ENCODE measurements around the gene CAP1. TPM values are rescaled to one million over a fixed set of nuclear protein-coding genes. Genes with fewer than 3 reads are reported as not detected.

The CAP1 gene
- total and polyA plus RNA-seq, 2 donors: 202 to 268 TPM

DNA sequence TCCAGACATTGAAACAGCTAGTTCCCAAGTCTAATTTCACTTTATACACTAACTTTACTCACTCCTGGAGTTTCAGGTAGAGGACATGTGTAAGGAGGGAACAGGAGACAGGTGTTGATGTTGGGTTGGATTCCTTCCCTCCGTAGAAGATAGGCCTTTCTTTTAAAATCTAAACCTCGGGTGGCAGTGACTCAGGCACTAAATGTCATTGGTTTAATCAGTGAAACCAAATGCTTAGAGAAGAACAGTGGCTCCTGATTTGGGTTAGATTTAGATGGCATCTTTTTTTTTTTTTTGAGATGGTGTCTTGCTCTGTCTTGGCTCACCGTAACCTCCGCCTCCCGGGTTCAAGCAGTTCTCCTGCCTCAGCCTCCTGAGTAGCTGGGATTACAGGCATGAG lies 7.2 kb downstream of the CAP1 start:
- Histone ChIP-seq H3K9me3 (ENCODE audit: control insufficient read depth in 2 of 2, insufficient read depth in 1 of 2, low read length in 1 of 2) (no peaks in the 10 kb centered on the region), H3K4me1 (ENCODE audit: control insufficient read depth in 2 of 2, insufficient read depth in 2 of 2, low read length in 2 of 2) (peaks cover 4 to 11% of the 10 kb centered on the region in 2 donors), H3K27ac (ENCODE audit: low read depth in 1 of 2, low read length in 1 of 2) (no peak overlapping the region), H3K27me3 (ENCODE audit: control insufficient read depth in 2 of 2, insufficient read depth in 1 of 2, low read length in 1 of 2) (no peaks in the 10 kb centered on the region), H3K36me3 (ENCODE audit: control insufficient read depth in 2 of 2, insufficient read depth in 2 of 2, low read length in 1 of 2) (peaks cover 9 to 36% of the 10 kb centered on the region in 2 donors), H3K4me3 (ENCODE audit: low read length in 2 of 2) (no peak overlapping the region)
- WGBS: 93% methylated on average over 5 of the region's 5 CpGs
- DNase-seq (ENCODE audit: low read depth in 6 of 9, low spot score in 9 of 9): no peak

DNA sequence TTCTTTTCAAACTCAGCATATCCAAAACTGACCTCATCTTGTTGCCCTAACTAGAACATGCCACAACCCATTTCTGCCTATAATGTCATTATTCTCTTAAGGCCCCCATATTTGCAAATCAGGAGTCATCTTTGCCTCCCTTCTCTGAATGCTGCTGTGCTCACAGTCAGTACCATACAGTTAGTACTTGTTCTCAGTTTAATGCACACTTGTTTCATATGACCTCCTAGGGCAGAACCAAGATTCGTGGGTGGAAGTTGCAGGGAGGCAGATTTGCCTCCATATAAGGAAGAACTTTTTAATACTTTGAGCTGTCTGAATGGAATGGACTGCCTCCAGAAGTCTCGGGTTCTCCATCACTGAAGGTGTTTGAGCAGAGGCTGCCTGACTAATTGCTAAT lies 9.2 kb downstream of the CAP1 start:
- Histone ChIP-seq H3K4me3 (ENCODE audit: low read length in 2 of 2) (no peak overlapping the region), H3K27me3 (ENCODE audit: control insufficient read depth in 2 of 2, insufficient read depth in 1 of 2, low read length in 1 of 2) (no peaks in the 10 kb centered on the region), H3K36me3 (ENCODE audit: control insufficient read depth in 2 of 2, insufficient read depth in 2 of 2, low read length in 1 of 2) (peaks cover 12 to 32% of the 10 kb centered on the region in 2 donors), H3K27ac (ENCODE audit: low read depth in 1 of 2, low read length in 1 of 2) (no peak overlapping the region), H3K9me3 (ENCODE audit: control insufficient read depth in 2 of 2, insufficient read depth in 1 of 2, low read length in 1 of 2) (no peaks in the 10 kb centered on the region), H3K4me1 (ENCODE audit: control insufficient read depth in 2 of 2, insufficient read depth in 2 of 2, low read length in 2 of 2) (peaks cover 2 to 5% of the 10 kb centered on the region in 2 donors)
- DNase-seq (ENCODE audit: low read depth in 6 of 9, low spot score in 9 of 9): no peak
- WGBS: 77% methylated on average over 2 of the region's 2 CpGs

DNA sequence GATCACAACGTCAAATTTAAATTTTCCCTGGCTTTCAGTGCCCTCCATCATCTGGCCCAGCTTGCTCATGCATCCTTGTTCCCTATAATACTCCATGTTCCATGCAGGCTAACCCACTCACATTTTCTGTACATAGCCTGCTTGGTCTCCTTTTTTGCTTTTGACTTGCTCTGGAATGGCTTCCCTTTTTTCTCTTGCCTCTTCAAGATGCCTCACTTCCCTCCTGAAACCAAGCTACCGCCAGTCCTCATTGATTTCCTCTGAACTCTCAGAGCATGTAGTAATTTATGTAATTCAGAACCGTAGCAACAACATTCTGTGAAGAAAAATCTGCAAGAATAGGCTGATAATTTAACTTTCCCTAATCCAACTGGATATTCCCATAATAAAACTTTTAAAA lies 10.3 kb downstream of the CAP1 start:
- H3K4me1 ChIP-seq (ENCODE audit: control insufficient read depth in 2 of 2, insufficient read depth in 2 of 2, low read length in 2 of 2): peaks cover under 1 to 2% of the 10 kb centered on the region in 2 donors
- H3K27me3 ChIP-seq (ENCODE audit: control insufficient read depth in 2 of 2, insufficient read depth in 1 of 2, low read length in 1 of 2): no peaks in the 10 kb centered on the region
- no peak for DNase-seq (ENCODE audit: low read depth in 6 of 9, low spot score in 9 of 9)
- peak overlapping the region in 1 of 2 donors; percentile 26 for H3K27ac ChIP-seq (ENCODE audit: low read depth in 1 of 2, low read length in 1 of 2)
- H3K36me3 ChIP-seq (ENCODE audit: control insufficient read depth in 2 of 2, insufficient read depth in 2 of 2, low read length in 1 of 2): peaks cover 12 to 29% of the 10 kb centered on the region in 2 donors
- WGBS: 62% methylated on average over 3 of the region's 3 CpGs
- no peaks in the 10 kb centered on the region for H3K9me3 ChIP-seq (ENCODE audit: control insufficient read depth in 2 of 2, insufficient read depth in 1 of 2, low read length in 1 of 2)
- no peak overlapping the region for H3K4me3 ChIP-seq (ENCODE audit: low read length in 2 of 2)

DNA sequence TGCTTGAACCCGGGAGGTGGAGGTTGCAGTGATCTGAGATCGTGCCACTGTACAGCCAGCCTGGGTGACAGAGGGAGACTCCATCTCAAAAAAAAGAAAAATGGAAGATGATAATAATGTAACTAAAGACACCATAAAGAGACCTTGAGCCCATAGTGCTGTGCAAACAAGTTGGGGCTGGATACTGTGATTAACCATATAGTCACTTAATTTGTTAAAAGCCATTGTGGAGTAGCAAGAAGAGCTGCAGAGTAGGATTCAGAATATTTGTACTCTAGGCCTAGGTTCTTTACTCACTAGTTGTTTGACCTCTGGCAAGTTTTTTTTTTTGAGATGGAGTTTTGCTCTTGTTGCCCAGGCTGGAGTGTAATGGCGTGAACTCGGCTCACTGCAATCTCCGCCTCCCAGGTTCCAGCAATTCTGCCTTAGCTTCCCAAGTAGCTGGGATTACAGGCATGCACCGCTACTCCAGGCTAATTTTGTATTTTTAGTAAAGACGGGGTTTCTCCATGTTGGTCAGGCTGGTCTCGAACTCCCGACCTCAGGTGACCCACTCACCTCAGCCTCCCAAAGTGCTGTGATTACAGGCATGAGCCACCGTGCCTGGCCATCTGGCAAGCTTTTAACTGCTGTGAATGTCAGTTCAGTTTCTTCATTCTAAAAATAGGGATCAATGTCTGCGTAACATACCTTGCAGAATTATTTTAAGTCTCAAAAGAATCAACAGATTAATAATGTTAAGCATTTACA lies 12.8 kb downstream of the CAP1 start:
- Histone ChIP-seq H3K36me3 (ENCODE audit: control insufficient read depth in 2 of 2, insufficient read depth in 2 of 2, low read length in 1 of 2) (peaks cover 18 to 28% of the 10 kb centered on the region in 2 donors), H3K27ac (ENCODE audit: low read depth in 1 of 2, low read length in 1 of 2) (no peak overlapping the region), H3K4me1 (ENCODE audit: control insufficient read depth in 2 of 2, insufficient read depth in 2 of 2, low read length in 2 of 2) (peaks cover 4 to 16% of the 10 kb centered on the region in 2 donors), H3K4me3 (ENCODE audit: low read length in 2 of 2) (no peak overlapping the region), H3K27me3 (ENCODE audit: control insufficient read depth in 2 of 2, insufficient read depth in 1 of 2, low read length in 1 of 2) (no peaks in the 10 kb centered on the region), H3K9me3 (ENCODE audit: control insufficient read depth in 2 of 2, insufficient read depth in 1 of 2, low read length in 1 of 2) (no peaks in the 10 kb centered on the region)
- no peak for DNase-seq (ENCODE audit: low read depth in 6 of 9, low spot score in 9 of 9)
- WGBS: 93% methylated on average over 11 of the region's 11 CpGs

DNA sequence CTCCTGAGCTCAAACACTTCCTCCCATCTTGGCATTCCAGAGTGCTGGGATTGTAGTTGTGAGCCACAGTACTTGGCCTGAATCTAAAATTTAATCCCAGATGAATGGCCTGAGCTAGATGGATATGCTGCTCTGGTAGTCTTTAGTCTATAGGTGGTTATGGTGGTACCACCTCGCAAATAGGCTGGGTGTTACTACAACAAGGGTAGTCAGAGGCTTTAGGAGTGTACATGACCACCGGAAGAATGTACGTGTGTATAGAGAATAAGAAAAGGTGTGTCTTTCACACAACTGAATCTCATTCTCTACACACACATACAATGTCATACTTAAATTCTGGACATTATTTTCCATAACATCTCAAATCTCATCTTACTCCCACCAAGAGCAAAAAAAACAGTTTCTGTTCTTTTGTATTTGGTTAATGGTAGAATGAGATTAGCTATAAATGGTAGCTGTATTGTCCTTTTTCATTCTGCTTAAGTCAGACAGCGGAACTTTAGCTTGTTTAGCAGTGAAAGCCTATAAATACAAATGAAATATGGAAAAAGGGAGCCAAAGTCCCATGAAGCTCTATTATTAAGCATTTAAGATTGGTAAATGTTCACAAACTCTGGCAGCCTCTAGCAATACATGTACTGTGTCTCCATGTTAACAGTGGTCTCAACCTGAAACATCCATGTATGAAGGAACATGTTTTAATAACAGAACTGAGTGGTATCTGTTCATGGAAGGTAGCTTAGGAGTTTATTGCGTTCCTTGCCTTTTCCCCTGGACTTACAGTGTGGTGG lies 16.2 kb downstream of the CAP1 start:
- Histone ChIP-seq H3K27ac (ENCODE audit: low read depth in 1 of 2, low read length in 1 of 2) (peak overlapping the region in 1 of 2 donors; percentile 49), H3K36me3 (ENCODE audit: control insufficient read depth in 2 of 2, insufficient read depth in 2 of 2, low read length in 1 of 2) (peaks cover 23 to 36% of the 10 kb centered on the region in 2 donors), H3K4me3 (ENCODE audit: low read length in 2 of 2) (no peak overlapping the region), H3K9me3 (ENCODE audit: control insufficient read depth in 2 of 2, insufficient read depth in 1 of 2, low read length in 1 of 2) (no peaks in the 10 kb centered on the region), H3K27me3 (ENCODE audit: control insufficient read depth in 2 of 2, insufficient read depth in 1 of 2, low read length in 1 of 2) (no peaks in the 10 kb centered on the region), H3K4me1 (ENCODE audit: control insufficient read depth in 2 of 2, insufficient read depth in 2 of 2, low read length in 2 of 2) (peaks cover 23 to 27% of the 10 kb centered on the region in 2 donors)
- over 99% methylated on average over 5 of the region's 5 CpGs for WGBS
- no peak for DNase-seq (ENCODE audit: low read depth in 6 of 9, low spot score in 9 of 9)

DNA sequence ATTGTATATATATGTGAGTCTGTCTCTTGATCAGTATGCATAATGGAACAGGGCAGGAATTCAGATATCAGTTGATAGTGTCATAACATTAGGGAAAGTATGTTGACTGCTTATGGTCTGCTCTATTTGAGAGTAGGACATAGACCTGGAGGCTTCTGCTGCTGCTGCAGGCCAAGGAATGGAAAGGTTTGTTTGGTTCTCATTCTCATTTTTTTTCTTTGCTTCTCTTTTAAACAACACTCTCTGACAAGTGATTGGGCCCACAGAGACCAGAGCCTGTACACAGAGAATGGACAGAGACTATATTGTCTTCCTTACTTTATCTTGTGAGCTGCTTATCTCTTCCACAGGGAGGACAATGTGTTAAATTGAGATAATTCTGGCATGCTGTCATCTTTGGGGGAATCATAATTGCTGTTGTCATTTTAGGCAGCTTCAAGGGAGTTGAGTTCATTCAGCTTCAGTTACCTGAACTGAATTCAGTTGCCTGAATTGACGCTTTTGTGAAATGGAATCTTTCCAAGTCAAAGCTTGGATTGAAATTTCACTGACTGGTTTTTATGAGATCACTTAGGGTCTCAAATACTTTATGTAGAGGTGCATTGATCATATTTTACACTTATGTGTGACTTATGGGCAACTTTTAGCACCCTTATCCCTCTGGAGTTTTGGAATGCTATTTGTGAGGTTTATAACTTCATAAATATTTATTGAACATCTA lies 16.9 kb downstream of the CAP1 start:
- peak overlapping the region; percentile 20 to 49 for H3K27ac ChIP-seq (ENCODE audit: low read depth in 1 of 2, low read length in 1 of 2)
- WGBS: 92% methylated on average over 1 of the region's 1 CpG
- peaks cover 27 to 41% of the 10 kb centered on the region in 2 donors for H3K36me3 ChIP-seq (ENCODE audit: control insufficient read depth in 2 of 2, insufficient read depth in 2 of 2, low read length in 1 of 2)
- no peaks in the 10 kb centered on the region for H3K27me3 ChIP-seq (ENCODE audit: control insufficient read depth in 2 of 2, insufficient read depth in 1 of 2, low read length in 1 of 2)
- H3K4me3 ChIP-seq (ENCODE audit: low read length in 2 of 2): no peak overlapping the region
- no peak for DNase-seq (ENCODE audit: low read depth in 6 of 9, low spot score in 9 of 9)
- H3K4me1 ChIP-seq (ENCODE audit: control insufficient read depth in 2 of 2, insufficient read depth in 2 of 2, low read length in 2 of 2): peaks cover 23 to 27% of the 10 kb centered on the region in 2 donors
- H3K9me3 ChIP-seq (ENCODE audit: control insufficient read depth in 2 of 2, insufficient read depth in 1 of 2, low read length in 1 of 2): no peaks in the 10 kb centered on the region

DNA sequence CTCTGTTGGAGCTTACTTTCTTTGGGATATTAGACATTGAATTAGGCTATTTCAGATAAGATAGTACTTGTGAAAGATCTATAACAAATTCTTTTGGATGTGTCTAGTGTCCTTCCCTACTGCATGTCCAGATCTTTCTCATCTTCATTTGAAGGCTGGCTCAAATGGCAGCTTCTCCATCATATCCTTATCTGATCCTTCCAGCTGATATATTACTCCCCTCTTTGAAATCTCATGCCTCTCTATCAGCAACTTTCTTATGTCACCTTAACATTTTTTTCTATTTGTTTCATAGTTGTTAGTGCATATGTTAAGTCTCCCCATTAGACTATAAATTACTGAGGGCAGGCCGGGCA lies 17.5 kb downstream of the CAP1 start:
- no peak for DNase-seq (ENCODE audit: low read depth in 6 of 9, low spot score in 9 of 9)
- peaks cover 23 to 27% of the 10 kb centered on the region in 2 donors for H3K4me1 ChIP-seq (ENCODE audit: control insufficient read depth in 2 of 2, insufficient read depth in 2 of 2, low read length in 2 of 2)
- peak overlapping the region; percentile 67 to 91 for H3K27ac ChIP-seq (ENCODE audit: low read depth in 1 of 2, low read length in 1 of 2)
- H3K9me3 ChIP-seq (ENCODE audit: control insufficient read depth in 2 of 2, insufficient read depth in 1 of 2, low read length in 1 of 2): no peaks in the 10 kb centered on the region
- H3K36me3 ChIP-seq (ENCODE audit: control insufficient read depth in 2 of 2, insufficient read depth in 2 of 2, low read length in 1 of 2): peaks cover 27 to 45% of the 10 kb centered on the region in 2 donors
- H3K27me3 ChIP-seq (ENCODE audit: control insufficient read depth in 2 of 2, insufficient read depth in 1 of 2, low read length in 1 of 2): no peaks in the 10 kb centered on the region
- 84% methylated on average over 1 of the region's 1 CpG for WGBS
- no peak overlapping the region for H3K4me3 ChIP-seq (ENCODE audit: low read length in 2 of 2)

DNA sequence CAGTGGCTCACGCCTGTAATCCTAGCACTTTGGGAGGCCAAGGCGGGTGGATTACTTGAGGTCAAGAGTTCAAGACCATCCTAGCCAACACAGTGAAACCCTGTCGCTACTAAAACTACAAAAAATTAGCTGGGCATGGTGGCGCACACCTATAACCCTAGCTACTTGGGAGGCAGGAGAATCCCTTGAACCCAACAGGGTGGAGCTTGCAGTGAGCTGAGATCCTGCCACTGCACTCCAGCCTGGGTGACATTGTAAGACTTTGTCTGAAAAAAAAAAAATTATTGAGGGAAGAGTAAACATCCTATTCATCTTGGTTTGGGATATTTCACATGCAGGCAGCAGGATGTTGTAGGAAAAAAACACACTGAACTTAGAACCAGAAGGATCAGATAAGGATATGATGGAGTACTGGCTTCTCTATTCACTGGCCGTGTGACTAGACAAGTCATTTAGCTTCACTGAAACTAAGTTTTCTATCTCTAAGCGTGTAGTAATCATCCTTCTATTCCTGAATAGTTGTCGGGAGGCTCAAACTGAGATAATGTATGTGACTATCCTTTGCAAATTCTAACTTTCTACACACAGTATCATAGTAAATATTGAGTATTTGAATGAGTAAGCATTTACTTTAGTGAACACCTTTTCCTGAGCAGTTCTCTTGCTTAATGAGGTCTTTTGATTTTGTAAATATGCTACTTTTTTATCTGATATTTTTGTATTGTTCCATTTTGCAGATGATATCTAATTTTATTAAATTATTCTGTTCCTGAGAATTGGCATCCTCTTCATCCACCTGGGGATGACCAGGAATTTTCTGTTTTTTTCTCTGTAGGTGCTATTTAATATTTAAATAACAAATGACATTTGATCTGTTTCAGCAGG lies 18.2 kb downstream of the CAP1 start:
- Histone ChIP-seq H3K4me1 (ENCODE audit: control insufficient read depth in 2 of 2, insufficient read depth in 2 of 2, low read length in 2 of 2) (peaks cover 27% of the 10 kb centered on the region in 2 donors), H3K36me3 (ENCODE audit: control insufficient read depth in 2 of 2, insufficient read depth in 2 of 2, low read length in 1 of 2) (peaks cover 31 to 51% of the 10 kb centered on the region in 2 donors)
- WGBS: 90% methylated on average over 7 of the region's 7 CpGs

More for the DNA sequence above, 18.2 kb downstream of the CAP1 start:
- Histone ChIP-seq H3K27ac (ENCODE audit: low read depth in 1 of 2, low read length in 1 of 2) (peak overlapping the region; percentile 75 to 91), H3K27me3 (ENCODE audit: control insufficient read depth in 2 of 2, insufficient read depth in 1 of 2, low read length in 1 of 2) (no peaks in the 10 kb centered on the region), H3K9me3 (ENCODE audit: control insufficient read depth in 2 of 2, insufficient read depth in 1 of 2, low read length in 1 of 2) (no peaks in the 10 kb centered on the region), H3K4me3 (ENCODE audit: low read length in 2 of 2) (peak overlapping the region in 1 of 2 donors; percentile 3)
- no peak for DNase-seq (ENCODE audit: low read depth in 6 of 9, low spot score in 9 of 9)

Measured in thymus (tissue), 11 donors.